BE2C (cell line): ENCODE measurements around the gene ZFPL1.

ENCODE experiments used
- DNase-seq: peaks from one replicate; pipeline ENCODE4 v3.0.0-alpha.2; 2020
- H3K27me3 ChIP-seq: fragments of 250-450 bp; sonication (Bioruptor Pico); 2 replicates; pipeline ENCODE4 v1.5.1; 2020; ENCODE audit warnings: mild to moderate bottlenecking
- H3K36me3 ChIP-seq: fragments of 250-450 bp; sonication (Bioruptor Pico); 2 replicates; pipeline ENCODE4 v1.5.1; 2020; ENCODE audit warnings: mild to moderate bottlenecking
- H3K4me1 ChIP-seq: fragments of 250-450 bp; sonication (Bioruptor Pico); 2 replicates; pipeline ENCODE4 v1.5.1; 2020
- H3K4me3 ChIP-seq: 2 replicates; pipeline ENCODE4 v1.5.1; 2011; ENCODE audit warnings: low read depth, low read length
- H3K9me3 ChIP-seq: fragments of 250-450 bp; sonication (Bioruptor Pico); 2 replicates; pipeline ENCODE4 v1.5.1; 2020
- TF ChIP-seq, protein P1 (sequence below): IDR thresholded peaks from 2 replicates; pipeline ENCODE4 v1.5.1; 2012; ENCODE audit warnings: mild to moderate bottlenecking, low read depth, low read length

The ZFPL1 gene

DNA sequence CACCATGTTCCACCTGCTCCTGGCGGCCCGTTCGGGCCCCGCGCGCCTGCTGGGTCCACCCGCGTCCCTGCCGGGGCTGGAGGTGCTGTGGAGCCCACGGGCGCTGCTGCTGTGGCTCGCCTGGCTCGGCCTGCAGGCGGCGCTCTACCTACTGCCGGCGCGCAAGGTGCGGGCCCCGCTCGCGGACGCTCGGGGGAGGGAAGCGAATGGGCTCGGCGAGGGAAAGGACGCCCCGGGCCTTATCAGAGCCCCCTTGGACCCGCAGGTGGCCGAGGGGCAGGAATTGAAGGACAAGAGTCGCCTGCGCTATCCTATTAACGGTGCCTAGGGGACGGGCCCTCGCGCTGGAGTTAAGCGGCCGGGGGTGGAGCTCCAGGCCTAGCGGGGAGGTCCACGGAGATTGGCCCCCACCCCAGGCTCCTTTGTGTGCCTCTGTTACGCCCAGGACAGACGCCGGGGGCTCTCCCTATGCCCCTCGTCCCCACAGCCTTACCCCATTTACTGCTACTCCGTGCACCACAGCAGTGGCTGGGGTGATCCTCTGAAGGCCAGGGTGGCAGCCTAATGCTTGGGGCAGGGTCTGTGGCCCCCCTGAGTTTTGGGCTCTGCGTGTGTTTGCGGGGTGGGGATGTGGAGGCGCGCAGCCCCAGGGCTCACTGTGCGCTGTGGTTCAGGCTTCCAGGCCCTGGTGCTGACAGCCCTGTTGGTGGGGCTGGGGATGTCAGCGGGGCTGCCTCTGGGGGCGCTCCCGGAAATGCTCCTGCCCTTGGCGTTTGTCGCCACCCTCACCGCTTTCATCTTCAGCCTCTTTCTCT is 28.7 kb downstream of the ZFPL1 start:
- H3K36me3 ChIP-seq, result peaks cover 10% of the 10 kb centered on the region
- H3K4me1 ChIP-seq, result peaks cover 5% of the 10 kb centered on the region
- no peaks in the 10 kb centered on the region for H3K9me3 ChIP-seq
- peak; percentile 65 for DNase-seq
- H3K27me3 ChIP-seq, result no peaks in the 10 kb centered on the region
- TF ChIP-seq, protein P1, sequence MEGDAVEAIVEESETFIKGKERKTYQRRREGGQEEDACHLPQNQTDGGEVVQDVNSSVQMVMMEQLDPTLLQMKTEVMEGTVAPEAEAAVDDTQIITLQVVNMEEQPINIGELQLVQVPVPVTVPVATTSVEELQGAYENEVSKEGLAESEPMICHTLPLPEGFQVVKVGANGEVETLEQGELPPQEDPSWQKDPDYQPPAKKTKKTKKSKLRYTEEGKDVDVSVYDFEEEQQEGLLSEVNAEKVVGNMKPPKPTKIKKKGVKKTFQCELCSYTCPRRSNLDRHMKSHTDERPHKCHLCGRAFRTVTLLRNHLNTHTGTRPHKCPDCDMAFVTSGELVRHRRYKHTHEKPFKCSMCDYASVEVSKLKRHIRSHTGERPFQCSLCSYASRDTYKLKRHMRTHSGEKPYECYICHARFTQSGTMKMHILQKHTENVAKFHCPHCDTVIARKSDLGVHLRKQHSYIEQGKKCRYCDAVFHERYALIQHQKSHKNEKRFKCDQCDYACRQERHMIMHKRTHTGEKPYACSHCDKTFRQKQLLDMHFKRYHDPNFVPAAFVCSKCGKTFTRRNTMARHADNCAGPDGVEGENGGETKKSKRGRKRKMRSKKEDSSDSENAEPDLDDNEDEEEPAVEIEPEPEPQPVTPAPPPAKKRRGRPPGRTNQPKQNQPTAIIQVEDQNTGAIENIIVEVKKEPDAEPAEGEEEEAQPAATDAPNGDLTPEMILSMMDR, result peak; percentile 56
- H3K4me3 ChIP-seq, result peak overlapping the region; percentile 69

DNA sequence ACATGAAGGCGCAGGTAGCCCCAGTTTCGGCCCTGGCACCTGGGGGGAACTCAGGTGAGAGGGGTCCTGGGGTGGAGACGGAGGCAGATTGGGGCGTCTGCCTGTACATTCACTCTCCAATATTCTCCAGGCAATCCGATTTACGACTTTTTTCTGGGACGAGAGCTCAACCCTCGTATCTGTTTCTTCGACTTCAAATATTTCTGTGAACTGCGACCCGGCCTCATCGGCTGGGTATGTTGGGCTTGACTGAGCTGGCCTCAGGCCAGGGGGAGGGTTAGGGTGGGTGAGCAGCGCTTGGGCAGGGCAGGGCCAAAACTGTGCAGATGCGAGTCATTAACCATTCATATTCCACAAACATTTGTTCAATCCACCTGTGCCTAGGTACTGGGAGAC is 29.3 kb downstream of the ZFPL1 start:
- DNase-seq, result peak; percentile 38
- peaks cover 5% of the 10 kb centered on the region for H3K4me1 ChIP-seq
- no peaks in the 10 kb centered on the region for H3K27me3 ChIP-seq
- peak overlapping the region; percentile 69 for H3K4me3 ChIP-seq
- no peaks in the 10 kb centered on the region for H3K9me3 ChIP-seq
- peaks cover 10% of the 10 kb centered on the region for H3K36me3 ChIP-seq
- TF ChIP-seq, protein P1, result no peak

DNA sequence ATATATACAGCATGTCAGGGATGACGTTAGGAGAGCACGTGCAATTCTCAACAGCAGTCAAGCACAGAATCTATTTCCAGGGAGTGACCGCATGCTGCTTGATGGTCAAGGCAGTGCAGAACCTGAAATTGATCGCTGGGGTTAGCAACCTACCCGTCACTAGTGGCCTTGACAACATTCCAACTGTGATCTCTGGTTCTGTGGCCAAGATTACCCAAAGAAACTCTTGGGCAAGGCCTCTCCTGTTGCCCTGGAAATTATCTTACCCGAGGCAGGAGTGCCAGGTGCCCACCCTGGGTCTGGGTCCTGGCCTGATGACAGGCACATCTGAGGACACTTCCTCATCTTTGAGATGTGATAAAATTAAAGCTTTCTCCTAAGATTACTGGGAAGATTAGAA is 29.8 kb downstream of the ZFPL1 start:
- no peak overlapping the region for H3K4me3 ChIP-seq
- H3K9me3 ChIP-seq, result no peaks in the 10 kb centered on the region
- TF ChIP-seq, protein P1, result no peak
- H3K4me1 ChIP-seq, result peaks cover 5% of the 10 kb centered on the region
- H3K36me3 ChIP-seq, result peaks cover 10% of the 10 kb centered on the region
- no peak for DNase-seq
- H3K27me3 ChIP-seq, result no peaks in the 10 kb centered on the region

DNA sequence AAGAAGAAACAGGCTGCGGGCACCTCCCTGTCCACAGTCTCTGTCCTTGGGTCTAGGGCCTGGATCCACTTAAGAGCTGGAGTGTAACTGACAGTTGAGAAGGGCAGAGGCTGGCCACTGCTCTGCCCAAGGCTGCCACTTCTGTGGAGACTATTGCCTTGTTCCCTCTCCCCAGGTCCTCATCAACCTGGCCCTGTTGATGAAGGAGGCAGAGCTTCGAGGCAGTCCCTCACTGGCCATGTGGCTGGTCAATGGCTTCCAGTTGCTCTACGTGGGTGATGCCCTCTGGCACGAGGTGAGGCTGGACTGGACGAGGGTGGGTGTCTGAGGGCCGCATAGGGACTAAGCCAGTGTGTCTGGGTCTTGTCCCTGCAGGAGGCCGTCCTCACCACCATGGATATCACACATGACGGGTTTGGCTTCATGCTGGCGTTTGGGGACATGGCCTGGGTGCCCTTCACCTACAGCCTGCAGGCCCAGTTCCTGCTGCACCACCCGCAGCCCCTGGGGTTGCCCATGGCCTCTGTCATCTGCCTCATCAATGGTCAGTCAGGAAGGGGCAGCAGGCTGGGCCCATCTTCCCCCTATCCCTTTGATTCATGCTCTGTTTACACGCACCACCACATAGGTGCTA is 30.6 kb downstream of the ZFPL1 start:
- H3K4me3 ChIP-seq, result no peak overlapping the region
- DNase-seq, result no peak
- H3K4me1 ChIP-seq, result peaks cover 5% of the 10 kb centered on the region
- no peaks in the 10 kb centered on the region for H3K27me3 ChIP-seq
- TF ChIP-seq, protein P1, result no peak
- peaks cover 7% of the 10 kb centered on the region for H3K36me3 ChIP-seq
- no peaks in the 10 kb centered on the region for H3K9me3 ChIP-seq

DNA sequence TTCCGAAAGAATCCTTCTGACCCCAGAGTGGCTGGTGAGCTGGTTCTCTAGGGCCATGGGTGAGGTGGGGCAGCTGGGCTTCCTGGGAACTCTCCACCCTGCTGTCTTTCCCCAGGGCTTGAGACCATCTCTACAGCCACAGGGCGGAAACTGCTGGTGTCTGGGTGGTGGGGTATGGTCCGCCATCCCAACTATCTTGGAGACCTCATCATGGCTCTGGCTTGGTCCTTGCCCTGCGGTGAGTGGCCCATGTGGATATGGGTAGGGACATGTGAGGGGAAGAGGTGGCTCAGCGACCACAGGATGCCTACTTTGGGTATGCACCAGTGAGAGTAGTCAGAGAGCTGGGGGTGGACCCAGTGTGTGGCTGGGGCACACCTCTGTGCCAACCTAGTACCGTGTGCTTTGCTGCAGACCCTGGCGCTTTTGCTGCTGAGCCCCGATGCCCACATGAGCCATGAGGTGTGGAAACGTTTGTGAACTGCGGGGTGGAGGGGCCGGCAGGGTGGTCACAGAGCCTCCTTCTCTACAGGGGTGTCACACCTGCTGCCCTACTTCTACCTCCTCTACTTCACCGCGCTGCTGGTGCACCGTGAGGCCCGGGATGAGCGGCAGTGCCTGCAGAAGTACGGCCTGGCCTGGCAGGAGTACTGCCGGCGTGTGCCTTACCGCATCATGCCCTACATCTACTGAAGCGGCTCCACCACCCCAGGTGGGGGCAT is 31.5 kb downstream of the ZFPL1 start:
- peaks cover 11% of the 10 kb centered on the region for H3K36me3 ChIP-seq
- H3K4me3 ChIP-seq, result no peak overlapping the region

More for the DNA sequence above, 31.5 kb downstream of the ZFPL1 start:
- Histone ChIP-seq H3K9me3 (no peaks in the 10 kb centered on the region), H3K4me1 (peaks cover 5% of the 10 kb centered on the region), H3K27me3 (no peaks in the 10 kb centered on the region)
- no peak for DNase-seq
- TF ChIP-seq, protein P1, result no peak
